PC-3 (cell line): ENCODE measurements around the gene SLC2A14.

Experiments used
- CTCF ChIP-seq: fragments of 300-600 bp; sonication (generic); conservative IDR thresholded peaks from 2 replicates; pipeline ENCODE4 v1.5.1; 2017; ENCODE audit warnings: antibody characterized with exemption, low read depth, mild to moderate bottlenecking, low read length
- EZH2 ChIP-seq: fragments of 300-600 bp; sonication (generic); IDR thresholded peaks from one replicate; pipeline ENCODE4 v1.6.1; 2017; ENCODE audit warnings: antibody characterized with exemption, mild to moderate bottlenecking, low read length; ENCODE audit not compliant: unreplicated experiment
- EZH2phosphoT487 ChIP-seq: fragments of 300-600 bp; sonication (generic); IDR thresholded peaks from 2 replicates; pipeline ENCODE4 v1.6.1; 2018; ENCODE audit warnings: mild to moderate bottlenecking, antibody characterized with exemption, low read length, borderline replicate concordance

- TF ChIP-seq EZH2phosphoT487 (no peak), CTCF (no peak), EZH2 (no peak)
Observed at GRCh38 chr12:7833831-7834230, 38.9 kb downstream of the SLC2A14 start.
